ENCODE measurements around the gene MYO1B. TPM values are rescaled to one million over a fixed set of nuclear protein-coding genes. Genes with fewer than 3 reads are reported as not detected.
A peak's percentile ranks its signal among the peaks of the same experiment; 100 is the strongest.

MYO1B gene
- total and polyA plus RNA-seq, 2 of the 8 experiments (the other 6 are each of a cell fraction or from before 2014, with no cell fraction given), result 15.5 to 61.2 TPM

GRCh38 chr2:191245869-191246531 lies 796 bp downstream of the MYO1B start:
- Histone ChIP-seq H2BK120ac (replicated peaks; ENCODE audit: low read depth, low read length) (no peak overlapping the region), H3K4me2 (ENCODE audit: insufficient read depth in 1 of 2, low read depth in 2 of 2, low read length in 2 of 2) (peak overlapping the region; percentile 80 to 88), H3K9ac (replicated peaks in 1 of 4; ENCODE audit: extremely low read depth in 1 of 4, low read depth in 3 of 4, low read length in 3 of 4) (peak overlapping the region; percentile 83 to 88 (median 88)), H2BK20ac (ENCODE audit: low read length) (no peak overlapping the region; the same call in 1 of the 2 replicates), H3K36me3 (ENCODE audit: control insufficient read depth in 2 of 4, insufficient read depth in 4 of 4, low read length in 3 of 4) (no peaks in the 10 kb centered on the region), H2BK5ac (ENCODE audit: low read depth, low read length) (peak overlapping the region; percentile 93), H3K23me2 (ENCODE audit: low read depth, low read length) (peaks cover 3% of the 10 kb centered on the region; the same call in 1 of the 2 replicates), H2AFZ (ENCODE audit: low read length) (peak overlapping the region; percentile 42; the same call in 1 of the 2 replicates), H2AK5ac (ENCODE audit: low read depth, low read length) (no peak overlapping the region), H3K4me3 (ENCODE audit: extremely low read depth in 1 of 4, insufficient read depth in 2 of 4, low read depth in 3 of 4, low read length in 4 of 4) (peak overlapping the region; percentile 71 to 80 (median 72)), H3K18ac (ENCODE audit: extremely low read depth, low read length) (peak overlapping the region; percentile 76), H4K20me1 (replicated peaks in 1 of 2; ENCODE audit: control insufficient read depth in 1 of 2, insufficient read depth in 2 of 2, low read length in 2 of 2) (peaks cover 14 to 22% of the 10 kb centered on the region in 2 experiments), H3K9me3 (ENCODE audit: insufficient read depth in 2 of 2, low read depth in 1 of 2, low read length in 1 of 2) (no peaks in the 10 kb centered on the region), H3K56ac (replicated peaks; ENCODE audit: insufficient read length, low read depth, low read length) (peak overlapping the region; percentile 62), H3K27me3 (replicated peaks in 1 of 4; ENCODE audit: control insufficient read depth in 3 of 4, extremely low read depth in 1 of 4, insufficient read depth in 3 of 4, low read length in 3 of 4) (peaks cover 0 to 3% (median 1%) of the 10 kb centered on the region in 4 experiments; a peak in 2 of 7 replicates), H3K14ac (ENCODE audit: insufficient read length) (no peak overlapping the region), H3K4me1 (replicated peaks in 1 of 4; ENCODE audit: control insufficient read depth in 3 of 4, insufficient read depth in 4 of 4, low read length in 3 of 4) (peaks cover 0 to 23% (median 11%) of the 10 kb centered on the region in 4 experiments; a peak in 6 of 7 replicates), H4K5ac (ENCODE audit: insufficient read length, low read depth, low read length) (peak overlapping the region; percentile 87), H2BK12ac (ENCODE audit: low read depth, low read length) (peak overlapping the region; percentile 64), H2BK15ac (ENCODE audit: low read length) (peak overlapping the region; percentile 62; the same call in 1 of the 2 replicates), H3K27ac (ENCODE audit: low read depth, low read length) (peak overlapping the region; percentile 85), H4K8ac (ENCODE audit: extremely low read depth, insufficient read depth, low read length) (peak overlapping the region; percentile 92; the same call in 1 of the 2 replicates), H3K79me2 (ENCODE audit: control insufficient read depth in 1 of 2, insufficient read depth in 2 of 2, low read length in 2 of 2) (peaks cover 16 to 49% of the 10 kb centered on the region in 2 experiments), H4K91ac (replicated peaks; ENCODE audit: insufficient read length, low read length) (peak overlapping the region; percentile 89), H3K23ac (ENCODE audit: insufficient read length) (no peak overlapping the region), H3K79me1 (ENCODE audit: low read depth, low read length) (peaks cover 3% of the 10 kb centered on the region; the same call in 1 of the 2 replicates), H3K4ac (replicated peaks; ENCODE audit: insufficient read length, low read depth, low read length) (peak overlapping the region; percentile 17)
- 10% methylated on average over 7 of the region's 34 CpGs; no CpG with 5 or more reads in 1 of the 2 experiments for WGBS, 2 experiments (ENCODE audit: extremely low coverage in 1 of 2, insufficient coverage in 1 of 2, insufficient read length in 1 of 2, insufficient replicate concordance in 2 of 2, low coverage in 1 of 2, low lambda C conversion rate in 2 of 2, missing lambda C conversion rate in 1 of 2)
- peak; percentile 57 to 91 for DNase-seq (ENCODE audit: low read depth in 1 of 2, low spot score in 2 of 2)
- CTCF ChIA-PET (ENCODE audit: partially characterized antibody), result interaction anchor here (0.6 to 1.8 kb wide), 8 partner anchors 9 to 193 kb away, joined by 3 to 5 read pairs (median 3); no protein-coding TSS in a partner anchor
- FAIRE-seq, result no peak
- POLR2A ChIA-PET (ENCODE audit: partially characterized antibody), result interaction anchor here (0.6 to 2.3 kb wide), 20 partner anchors 9 to 1298 kb away, joined by 3 to 8 read pairs (median 4); no protein-coding TSS in a partner anchor
- TF ChIP-seq SIX5 (IDR thresholded peaks at IDR 0.05; ENCODE audit: low read depth, low read length), result no peak
- TF ChIP-seq TCF12 (IDR thresholded peaks at IDR 0.05; ENCODE audit: low read depth, low read length), result peak; percentile 77; the same call in 1 of the 2 replicates
- no peak for TF ChIP-seq RFX5 (IDR thresholded peaks at IDR 0.05; ENCODE audit: borderline replicate concordance, low read depth, low read length)
- TF ChIP-seq SP4 (IDR thresholded peaks at IDR 0.05; ENCODE audit: low read length), result no peak
- no peak for TF ChIP-seq JUN (IDR thresholded peaks at IDR 0.05; ENCODE audit: low read depth, low read length)
- TF ChIP-seq BRCA1 (IDR thresholded peaks at IDR 0.05; ENCODE audit: low read depth, low read length), result no peak
- no peak for TF ChIP-seq SAP30 (IDR thresholded peaks at IDR 0.05; ENCODE audit: insufficient read depth, insufficient replicate concordance, low read length)
- no peak for TF ChIP-seq SRF (IDR thresholded peaks at IDR 0.05; ENCODE audit: low read depth, low read length)
- TF ChIP-seq RBBP5 (IDR thresholded peaks at IDR 0.05; ENCODE audit: borderline replicate concordance, low read depth, low read length), result no peak
- peak; percentile 49; the same call in 1 of the 2 replicates for TF ChIP-seq TAF1 (IDR thresholded peaks at IDR 0.05; ENCODE audit: low read depth, low read length)
- TF ChIP-seq SIRT6 (IDR thresholded peaks at IDR 0.05; ENCODE audit: low read length), result no peak
- TF ChIP-seq CBX5 (IDR thresholded peaks at IDR 0.05; ENCODE audit: low read depth, low read length), result no peak
- no peak for TF ChIP-seq BACH1 (IDR thresholded peaks at IDR 0.05; ENCODE audit: low read length)

Data from H1 (cell line).